ENCODE measurements around the gene FZD10.

FZD10 gene

GRCh38 chr12:130132831-130133511, 29.3 kb upstream of the FZD10 start:
- TF ChIP-seq EZH2 (IDR thresholded peaks at IDR 0.05; ENCODE audit: borderline replicate concordance, low read length), result no peak
- TF ChIP-seq, protein P1, sequence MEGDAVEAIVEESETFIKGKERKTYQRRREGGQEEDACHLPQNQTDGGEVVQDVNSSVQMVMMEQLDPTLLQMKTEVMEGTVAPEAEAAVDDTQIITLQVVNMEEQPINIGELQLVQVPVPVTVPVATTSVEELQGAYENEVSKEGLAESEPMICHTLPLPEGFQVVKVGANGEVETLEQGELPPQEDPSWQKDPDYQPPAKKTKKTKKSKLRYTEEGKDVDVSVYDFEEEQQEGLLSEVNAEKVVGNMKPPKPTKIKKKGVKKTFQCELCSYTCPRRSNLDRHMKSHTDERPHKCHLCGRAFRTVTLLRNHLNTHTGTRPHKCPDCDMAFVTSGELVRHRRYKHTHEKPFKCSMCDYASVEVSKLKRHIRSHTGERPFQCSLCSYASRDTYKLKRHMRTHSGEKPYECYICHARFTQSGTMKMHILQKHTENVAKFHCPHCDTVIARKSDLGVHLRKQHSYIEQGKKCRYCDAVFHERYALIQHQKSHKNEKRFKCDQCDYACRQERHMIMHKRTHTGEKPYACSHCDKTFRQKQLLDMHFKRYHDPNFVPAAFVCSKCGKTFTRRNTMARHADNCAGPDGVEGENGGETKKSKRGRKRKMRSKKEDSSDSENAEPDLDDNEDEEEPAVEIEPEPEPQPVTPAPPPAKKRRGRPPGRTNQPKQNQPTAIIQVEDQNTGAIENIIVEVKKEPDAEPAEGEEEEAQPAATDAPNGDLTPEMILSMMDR (IDR thresholded peaks at IDR 0.05; ENCODE audit: low read length), result no peak
- no peaks in the 10 kb centered on the region for H3K9me2 ChIP-seq (ENCODE audit: low read depth, low read length)
- H3K27me3 ChIP-seq (ENCODE audit: insufficient read depth, low read length), result no peaks in the 10 kb centered on the region
- no peak overlapping the region for H2AFZ ChIP-seq (ENCODE audit: low read length)
- H3K36me3 ChIP-seq (ENCODE audit: insufficient read depth, low read length), result no peaks in the 10 kb centered on the region
- no peaks in the 10 kb centered on the region for H4K20me1 ChIP-seq (ENCODE audit: insufficient read depth, low read length)
- no peaks in the 10 kb centered on the region for H3K4me1 ChIP-seq (ENCODE audit: insufficient read depth, low read length, severe bottlenecking)
- no peaks in the 10 kb centered on the region for H3K79me2 ChIP-seq (ENCODE audit: insufficient read depth, low read length)
- H3F3A ChIP-seq (ENCODE audit: insufficient read depth, low read length), result no peaks in the 10 kb centered on the region
- H3K9ac ChIP-seq (ENCODE audit: low read length), result no peak overlapping the region
- H3K4me2 ChIP-seq (ENCODE audit: low read length), result no peak overlapping the region
- H3K9me3 ChIP-seq (ENCODE audit: low read length), result no peaks in the 10 kb centered on the region
- no peak overlapping the region for H3K4me3 ChIP-seq (ENCODE audit: low read depth, low read length, poor library complexity, severe bottlenecking)
- no peak overlapping the region for H3K27ac ChIP-seq (ENCODE audit: low read depth, low read length, poor library complexity, severe bottlenecking)

- Histone ChIP-seq H3K27me3 (ENCODE audit: insufficient read depth, low read length) (no peaks in the 10 kb centered on the region), H3K4me3 (ENCODE audit: low read depth, low read length, poor library complexity, severe bottlenecking) (no peak overlapping the region), H3K79me2 (ENCODE audit: insufficient read depth, low read length) (no peaks in the 10 kb centered on the region), H3K9me3 (ENCODE audit: low read length) (no peaks in the 10 kb centered on the region), H3K27ac (ENCODE audit: low read depth, low read length, poor library complexity, severe bottlenecking) (no peak overlapping the region), H2AFZ (ENCODE audit: low read length) (no peak overlapping the region), H3F3A (ENCODE audit: insufficient read depth, low read length) (no peaks in the 10 kb centered on the region), H3K36me3 (ENCODE audit: insufficient read depth, low read length) (no peaks in the 10 kb centered on the region), H3K4me1 (ENCODE audit: insufficient read depth, low read length, severe bottlenecking) (no peaks in the 10 kb centered on the region), H3K9ac (ENCODE audit: low read length) (no peak overlapping the region), H4K20me1 (ENCODE audit: insufficient read depth, low read length) (no peaks in the 10 kb centered on the region), H3K4me2 (ENCODE audit: low read length) (no peak overlapping the region), H3K9me2 (ENCODE audit: low read depth, low read length) (no peaks in the 10 kb centered on the region)
- TF ChIP-seq, protein P1 (IDR thresholded peaks at IDR 0.05; ENCODE audit: low read length), result no peak
- TF ChIP-seq EZH2 (IDR thresholded peaks at IDR 0.05; ENCODE audit: borderline replicate concordance, low read length), result no peak
Measured at GRCh38 chr12:130133851-130134562, 28.3 kb upstream of the FZD10 start.

GRCh38 chr12:130134563-130134915, 27.7 kb upstream of the FZD10 start:
- no peaks in the 10 kb centered on the region for H3K27me3 ChIP-seq (ENCODE audit: insufficient read depth, low read length)
- H2AFZ ChIP-seq (ENCODE audit: low read length), result no peak overlapping the region
- H3K4me1 ChIP-seq (ENCODE audit: insufficient read depth, low read length, severe bottlenecking), result no peaks in the 10 kb centered on the region
- H3K36me3 ChIP-seq (ENCODE audit: insufficient read depth, low read length), result no peaks in the 10 kb centered on the region
- H4K20me1 ChIP-seq (ENCODE audit: insufficient read depth, low read length), result no peaks in the 10 kb centered on the region
- no peak overlapping the region for H3K4me2 ChIP-seq (ENCODE audit: low read length)
- H3K27ac ChIP-seq (ENCODE audit: low read depth, low read length, poor library complexity, severe bottlenecking), result no peak overlapping the region
- no peaks in the 10 kb centered on the region for H3K9me3 ChIP-seq (ENCODE audit: low read length)
- no peak overlapping the region for H3K4me3 ChIP-seq (ENCODE audit: low read depth, low read length, poor library complexity, severe bottlenecking)
- no peaks in the 10 kb centered on the region for H3F3A ChIP-seq (ENCODE audit: insufficient read depth, low read length)
- no peaks in the 10 kb centered on the region for H3K79me2 ChIP-seq (ENCODE audit: insufficient read depth, low read length)
- no peaks in the 10 kb centered on the region for H3K9me2 ChIP-seq (ENCODE audit: low read depth, low read length)
- no peak overlapping the region for H3K9ac ChIP-seq (ENCODE audit: low read length)
- no peak for TF ChIP-seq EZH2 (IDR thresholded peaks at IDR 0.05; ENCODE audit: borderline replicate concordance, low read length)
- TF ChIP-seq, protein P1 (IDR thresholded peaks at IDR 0.05; ENCODE audit: low read length), result no peak

Measured in OCI-LY1 (cell line).